ENCODE data around the gene IL2RG. TPM values are rescaled to one million over a fixed set of nuclear protein-coding genes. Genes with fewer than 3 reads are reported as not detected.
A peak's percentile ranks its signal among the peaks of the same experiment; 100 is the strongest.

The IL2RG gene
- total and polyA plus RNA-seq, 12 donors: 0.22 to 7.0 (median 3.5) TPM

GRCh38 chrX:71103110-71103983, 8.0 kb downstream of the IL2RG start:
- H3K9me3 ChIP-seq (replicated peaks in 1 of 3): no peaks in the 10 kb centered on the region
- peaks cover 0 to 10% of the 10 kb centered on the region in 2 donors for H3K4me1 ChIP-seq (replicated peaks in 1 of 2)
- intact Hi-C loops (cut with DNase I): no loop called here
- 32 to 47% (median 38%) methylated on average over 6 to 10 of the region's 10 CpGs for WGBS, 4 donors
- peak overlapping the region in 2 of 5 donors; percentile 41 to 65 for H3K27ac ChIP-seq
- H3K36me3 ChIP-seq (replicated peaks in 1 of 2): no peaks in the 10 kb centered on the region
- no peak overlapping the region for H3K4me3 ChIP-seq
- DNase-seq: peak in 3 of 7 donors; percentile 15 to 24 (median 23)
- H3K27me3 ChIP-seq: no peaks in the 10 kb centered on the region
- no peak for TF ChIP-seq CTCF (IDR thresholded peaks at IDR 0.05)

GRCh38 chrX:71102292-71102691, 9.1 kb downstream of the IL2RG start:
- 37 to 63% (median 50%) methylated on average over 2 to 3 of the region's 3 CpGs for WGBS, 4 donors
- intact Hi-C loops (cut with DNase I): no loop called here
- H3K4me1 ChIP-seq (replicated peaks in 1 of 2): peaks cover 0 to 18% of the 10 kb centered on the region in 2 donors
- no peak overlapping the region for H3K4me3 ChIP-seq
- DNase-seq: no peak
- H3K27ac ChIP-seq: no peak overlapping the region
- no peaks in the 10 kb centered on the region for H3K27me3 ChIP-seq
- no peaks in the 10 kb centered on the region for H3K9me3 ChIP-seq (replicated peaks in 1 of 3)
- TF ChIP-seq CTCF (IDR thresholded peaks at IDR 0.05): no peak
- TF ChIP-seq POLR2A (IDR thresholded peaks at IDR 0.05): no peak
- no peaks in the 10 kb centered on the region for H3K36me3 ChIP-seq (replicated peaks in 1 of 2)

- peaks cover 0 to 18% of the 10 kb centered on the region in 2 donors for H3K4me1 ChIP-seq (replicated peaks in 1 of 2)
- WGBS, 4 donors: 69 to 93% (median 83%) methylated on average over 8 to 31 of the region's 31 CpGs
- no peaks in the 10 kb centered on the region for H3K36me3 ChIP-seq (replicated peaks in 1 of 2)
- intact Hi-C loops (cut with DNase I): no loop called here
- no peak overlapping the region for H3K27ac ChIP-seq
- TF ChIP-seq POLR2A (IDR thresholded peaks at IDR 0.05): no peak
- TF ChIP-seq CTCF (IDR thresholded peaks at IDR 0.05): no peak
- no peaks in the 10 kb centered on the region for H3K27me3 ChIP-seq
- H3K4me3 ChIP-seq: no peak overlapping the region
- DNase-seq: no peak
- H3K9me3 ChIP-seq (replicated peaks in 1 of 3): no peaks in the 10 kb centered on the region
Observed at GRCh38 chrX:71100581-71101505, 10.5 kb downstream of the IL2RG start.

- TF ChIP-seq POLR2A (IDR thresholded peaks at IDR 0.05): no peak
- TF ChIP-seq CTCF (IDR thresholded peaks at IDR 0.05): no peak
- Histone ChIP-seq H3K27me3 (no peaks in the 10 kb centered on the region), H3K4me3 (no peak overlapping the region), H3K27ac (no peak overlapping the region), H3K4me1 (replicated peaks in 1 of 2) (peaks cover 0 to 18% of the 10 kb centered on the region in 2 donors), H3K36me3 (replicated peaks in 1 of 2) (no peaks in the 10 kb centered on the region), H3K9me3 (replicated peaks in 1 of 3) (no peaks in the 10 kb centered on the region)
- DNase-seq: no peak
- 62 to 93% (median 77%) methylated on average over 2 to 4 of the region's 4 CpGs for whole genome bisulfite sequencing, 4 donors
- intact Hi-C loops (cut with DNase I): no loop called here
Observed at GRCh38 chrX:71099736-71100135, 11.6 kb downstream of the IL2RG start.

All from adrenal gland (tissue), 12 donors.